Naive thymus-derived CD4-positive, alpha-beta T cell (primary cell): ENCODE measurements around the gene UCK1. TPM values are rescaled to one million over a fixed set of nuclear protein-coding genes. Genes with fewer than 3 reads are reported as not detected.

Experiments used
- ATAC-seq: fragments of 150-1000 bp; cut with Tn5 transposase; 2 replicates; pipeline ENCODE4 v1.10.0; 2021; ENCODE audit warnings: mild to moderate bottlenecking, moderate library complexity
- CTCF ChIA-PET: fragments of 350-600 bp; sonication (Branson Sonifier 250); formaldehyde crosslinking; loops from one replicate; lab custom pipeline; 2021; ENCODE audit warnings: antibody characterized with exemption; lab: Charles Lee
- POLR2A ChIA-PET: fragments of 350-600 bp; sonication (Branson Sonifier 250); formaldehyde crosslinking; loops from one replicate; lab custom pipeline; 2021; ENCODE audit warnings: antibody characterized with exemption, inconsistent platforms; lab: Charles Lee
- DNase-seq, 9 donors: peaks; one replicate each; pipeline versions ENCODE4 v3.0.0 to v3.0.0-alpha.2; 2020 to 2022; ENCODE audit warnings: mixed read lengths in 1 of 9
- H3K27ac ChIP-seq: one replicate; pipeline ENCODE4 v1.7.0; 2013; ENCODE audit warnings: mild to moderate bottlenecking, low read depth, low read length, moderate library complexity
- H3K27me3 ChIP-seq, 2 donors: one replicate each; pipeline ENCODE4 v1.7.0; 2013; ENCODE audit warnings: low read length in 2 of 2, mild to moderate bottlenecking in 2 of 2, moderate library complexity in 2 of 2; ENCODE audit not compliant: control insufficient read depth in 2 of 2, insufficient read depth in 2 of 2
- H3K36me3 ChIP-seq, 3 experiments: 1 replicate in 2 of 3; 2 replicates in 1 of 3; pipeline ENCODE4 v1.7.0; 2013; ENCODE audit warnings: low read length in 3 of 3, mild to moderate bottlenecking in 3 of 3, moderate library complexity in 1 of 3; ENCODE audit not compliant: insufficient read depth in 3 of 3, control insufficient read depth in 2 of 3
- H3K4me1 ChIP-seq, 2 donors: one replicate each; pipeline ENCODE4 v1.7.0; 2013; ENCODE audit warnings: low read length in 2 of 2, mild to moderate bottlenecking in 2 of 2, moderate library complexity in 1 of 2; ENCODE audit not compliant: control insufficient read depth in 2 of 2, insufficient read depth in 2 of 2
- H3K4me3 ChIP-seq: 2 replicates; pipeline ENCODE4 v1.7.0; 2013; ENCODE audit warnings: mild to moderate bottlenecking, low read length
- H3K9me3 ChIP-seq, 3 experiments: 1 replicate in 2 of 3; 2 replicates in 1 of 3; pipeline ENCODE4 v1.7.0; 2013; ENCODE audit warnings: low read length in 3 of 3; ENCODE audit not compliant: control insufficient read depth in 2 of 3
- H3K27ac Mint-ChIP-seq, 9 donors: one replicate each; pipeline ENCODE4 v1.8.0; 2020 to 2022; ENCODE audit warnings: mixed read lengths in 9 of 9, mild to moderate bottlenecking in 8 of 9, moderate library complexity in 5 of 9, inconsistent platforms in 2 of 9
- H3K27me3 Mint-ChIP-seq, 5 donors: one replicate each; pipeline ENCODE4 v1.8.0; 2021 to 2022; ENCODE audit warnings: mixed read lengths in 5 of 5, mild to moderate bottlenecking in 1 of 5
- H3K36me3 Mint-ChIP-seq, 5 donors: one replicate each; pipeline ENCODE4 v1.8.0; 2020 to 2022; ENCODE audit warnings: mixed read lengths in 5 of 5, mild to moderate bottlenecking in 3 of 5, inconsistent platforms in 1 of 5
- H3K4me1 Mint-ChIP-seq, 7 donors: one replicate each; pipeline ENCODE4 v1.8.0; 2020 to 2022; ENCODE audit warnings: mixed read lengths in 7 of 7, mild to moderate bottlenecking in 3 of 7, inconsistent platforms in 1 of 7
- H3K4me3 Mint-ChIP-seq, 10 donors: one replicate each; pipeline ENCODE4 v1.8.0; 2020 to 2022; ENCODE audit warnings: mild to moderate bottlenecking in 10 of 10, mixed read lengths in 10 of 10, moderate library complexity in 6 of 10, inconsistent platforms in 2 of 10
- H3K9me3 Mint-ChIP-seq, 11 donors: one replicate each; pipeline ENCODE4 v1.8.0; 2020 to 2022; ENCODE audit warnings: mixed read lengths in 11 of 11, mild to moderate bottlenecking in 4 of 11, inconsistent platforms in 1 of 11, moderate library complexity in 1 of 11
- intact Hi-C, 2 donors: fragments of 100-400 bp; cut with micrococcal nuclease; formaldehyde crosslinking; loops; one replicate each; pipeline ENCODE4 v1.15.1; 2023
- polyA plus RNA-seq, 2 donors: library from polyadenylated mRNA; unstranded; fragments of 300-500 nt; fragmentation: Illumina TruSeq; gene quantifications; one replicate each; pipeline ENCODE4 v1.2.3, GENCODE V29; 2021
- total RNA-seq, 6 experiments: library from RNA in 5 of 6; stranded (reverse) in 5 of 6; gene quantifications; 1 replicate in 5 of 6; 2 replicates in 1 of 6; pipeline ENCODE4 v1.2.3 and lab custom pipeline; 2021 to 2026

Gene UCK1
- total and polyA plus RNA-seq, 7 experiments from 2014 or later, result 21.2 to 40.1 (median 29.3) TPM

DNA sequence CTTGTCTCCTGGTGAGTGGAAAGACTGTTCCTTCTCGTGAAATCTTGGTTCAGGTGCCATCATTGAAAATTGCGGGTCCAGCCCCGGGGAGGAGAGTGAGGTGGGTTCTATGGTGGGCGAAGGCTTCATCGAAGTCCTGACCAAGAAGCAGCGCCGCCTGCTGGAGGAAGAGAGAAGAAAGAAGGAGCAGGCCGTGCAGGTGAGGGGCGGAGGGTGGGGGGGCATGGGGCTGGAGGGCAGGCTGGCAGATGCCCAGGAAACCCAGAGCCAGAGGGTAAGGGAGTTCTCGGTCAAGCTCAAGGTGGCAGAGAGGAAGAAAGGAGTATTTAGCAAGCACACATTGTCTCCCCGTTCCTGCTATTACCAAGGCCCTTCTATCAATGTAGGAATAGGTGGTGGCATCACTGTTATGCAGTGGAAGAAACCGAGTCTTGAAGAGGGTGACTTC lies 52.6 kb downstream of the UCK1 start:
- no peak overlapping the region for H3K27ac ChIP-seq
- no peaks in the 10 kb centered on the region for H3K9me3 ChIP-seq
- ChIA-PET POLR2A (no interaction called here), CTCF (interaction anchor here (0.8 to 6.1 kb wide), 8 partner anchors 11 to 267 kb away, joined by 3 to 45 read pairs (median 3); no protein-coding TSS in a partner anchor)
- H3K4me3 ChIP-seq, result no peak overlapping the region
- Mint-ChIP-seq H3K36me3 (peaks cover 7 to 45% (median 17%) of the 10 kb centered on the region in 5 donors), H3K27me3 (no peaks in the 10 kb centered on the region), H3K9me3 (no peaks in the 10 kb centered on the region), H3K4me3 (no peak overlapping the region), H3K27ac (peak overlapping the region in 6 of 9 donors; percentile 11 to 87 (median 64)), H3K4me1 (peaks cover 0 to 8% (median 3%) of the 10 kb centered on the region in 7 donors)
- H3K36me3 ChIP-seq, result peaks cover 25 to 95% (median 59%) of the 10 kb centered on the region in 3 experiments
- intact Hi-C loops, result loop anchor here (1.0 to 5.0 kb wide), 5 partner anchors 70 to 128 kb away; no protein-coding TSS in a partner anchor
- DNase-seq (peak; percentile 19 to 65 (median 51)), ATAC-seq (peak; percentile 61)
- H3K27me3 ChIP-seq, result no peaks in the 10 kb centered on the region
- H3K4me1 ChIP-seq, result no peaks in the 10 kb centered on the region

DNA sequence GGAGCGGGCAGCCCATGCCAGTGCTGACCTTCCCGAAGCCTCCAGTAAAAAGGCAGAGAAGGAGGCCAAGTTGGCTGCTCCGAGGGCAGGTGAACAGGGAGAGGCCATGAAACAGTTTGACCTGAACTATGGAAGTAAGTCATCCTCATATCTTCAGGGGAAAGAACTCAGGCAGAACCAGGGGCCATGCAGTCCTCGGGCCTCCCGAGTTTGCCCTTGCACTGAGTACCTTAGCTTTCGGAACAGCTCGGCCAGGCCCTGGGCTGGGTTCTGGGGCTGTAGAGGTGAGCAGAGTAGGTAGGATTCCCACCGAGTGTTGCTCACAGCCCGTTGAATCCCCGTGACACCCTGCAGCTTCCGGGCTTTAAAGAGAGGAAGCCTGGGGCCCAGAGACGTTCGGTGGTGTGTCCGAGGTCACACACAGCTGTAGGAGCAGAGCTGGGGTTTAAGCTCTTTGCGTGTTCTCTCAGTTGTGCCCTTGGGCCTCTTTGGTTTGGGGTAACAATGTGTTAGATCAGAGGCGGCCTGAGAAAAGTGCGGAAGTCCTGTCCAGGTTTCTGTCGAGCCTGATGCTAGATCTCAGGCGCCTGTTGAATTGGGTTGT lies 53.1 kb downstream of the UCK1 start:
- Histone ChIP-seq H3K4me3 (no peak overlapping the region), H3K36me3 (peaks cover 24 to 95% (median 59%) of the 10 kb centered on the region in 3 experiments), H3K9me3 (no peaks in the 10 kb centered on the region), H3K27ac (no peak overlapping the region), H3K27me3 (no peaks in the 10 kb centered on the region), H3K4me1 (no peaks in the 10 kb centered on the region)
- peak overlapping the region in 6 of 9 donors; percentile 11 to 87 (median 64) for H3K27ac Mint-ChIP-seq
- no peak overlapping the region for H3K4me3 Mint-ChIP-seq
- H3K4me1 Mint-ChIP-seq, result peaks cover 0 to 8% (median 3%) of the 10 kb centered on the region in 7 donors
- H3K27me3 Mint-ChIP-seq, result no peaks in the 10 kb centered on the region
- peaks cover 7 to 45% (median 22%) of the 10 kb centered on the region in 5 donors for H3K36me3 Mint-ChIP-seq
- intact Hi-C loops, result loop anchor here (1.0 to 5.0 kb wide), 5 partner anchors 70 to 128 kb away; no protein-coding TSS in a partner anchor
- no peak for DNase-seq
- ATAC-seq, result peak; percentile 3
- H3K9me3 Mint-ChIP-seq, result no peaks in the 10 kb centered on the region
- CTCF ChIA-PET, result interaction anchor here (0.5 to 6.1 kb wide), 7 partner anchors 11 to 267 kb away, joined by 3 to 45 read pairs (median 3); no protein-coding TSS in a partner anchor
- POLR2A ChIA-PET, result no interaction called here

DNA sequence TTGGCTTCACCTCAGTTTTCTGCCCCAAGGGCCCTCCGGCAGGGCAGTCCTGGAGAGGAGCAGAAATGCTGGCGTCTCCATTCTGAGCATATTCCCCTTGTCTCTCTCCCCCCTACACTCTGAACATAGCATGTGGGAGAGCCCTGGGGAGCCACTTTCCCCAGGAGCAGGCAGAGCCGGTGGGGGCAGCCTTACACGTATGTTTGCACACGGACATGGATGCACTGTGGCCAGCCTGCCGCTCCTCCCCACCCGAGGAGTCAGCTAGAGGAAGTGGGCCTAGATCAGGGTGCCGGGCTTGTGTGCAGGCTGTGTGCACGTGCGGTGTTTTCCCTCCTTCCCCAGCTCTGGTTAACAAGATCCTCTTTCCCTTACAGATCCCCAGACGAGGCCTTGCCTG lies 53.7 kb downstream of the UCK1 start:
- no peaks in the 10 kb centered on the region for H3K27me3 ChIP-seq
- H3K27ac Mint-ChIP-seq, result no peak overlapping the region
- ATAC-seq (no peak), DNase-seq (no peak)
- intact Hi-C loops, result loop anchor here in 1 of 2 donors (5.0 kb wide), 1 partner anchor 80 kb away; no protein-coding TSS in a partner anchor
- peaks cover 24 to 95% (median 57%) of the 10 kb centered on the region in 3 experiments for H3K36me3 ChIP-seq
- H3K27me3 Mint-ChIP-seq, result no peaks in the 10 kb centered on the region
- no peak overlapping the region for H3K27ac ChIP-seq
- H3K9me3 Mint-ChIP-seq, result no peaks in the 10 kb centered on the region
- H3K36me3 Mint-ChIP-seq, result peaks cover 11 to 45% (median 27%) of the 10 kb centered on the region in 5 donors
- H3K4me3 ChIP-seq, result no peak overlapping the region
- no peaks in the 10 kb centered on the region for H3K4me1 ChIP-seq
- ChIA-PET CTCF (interaction anchor here (0.5 to 6.1 kb wide), 6 partner anchors 10 to 128 kb away, joined by 3 to 45 read pairs (median 3); no protein-coding TSS in a partner anchor), POLR2A (no interaction called here)
- no peaks in the 10 kb centered on the region for H3K9me3 ChIP-seq
- peaks cover 0 to 8% (median 4%) of the 10 kb centered on the region in 7 donors for H3K4me1 Mint-ChIP-seq
- no peak overlapping the region for H3K4me3 Mint-ChIP-seq

DNA sequence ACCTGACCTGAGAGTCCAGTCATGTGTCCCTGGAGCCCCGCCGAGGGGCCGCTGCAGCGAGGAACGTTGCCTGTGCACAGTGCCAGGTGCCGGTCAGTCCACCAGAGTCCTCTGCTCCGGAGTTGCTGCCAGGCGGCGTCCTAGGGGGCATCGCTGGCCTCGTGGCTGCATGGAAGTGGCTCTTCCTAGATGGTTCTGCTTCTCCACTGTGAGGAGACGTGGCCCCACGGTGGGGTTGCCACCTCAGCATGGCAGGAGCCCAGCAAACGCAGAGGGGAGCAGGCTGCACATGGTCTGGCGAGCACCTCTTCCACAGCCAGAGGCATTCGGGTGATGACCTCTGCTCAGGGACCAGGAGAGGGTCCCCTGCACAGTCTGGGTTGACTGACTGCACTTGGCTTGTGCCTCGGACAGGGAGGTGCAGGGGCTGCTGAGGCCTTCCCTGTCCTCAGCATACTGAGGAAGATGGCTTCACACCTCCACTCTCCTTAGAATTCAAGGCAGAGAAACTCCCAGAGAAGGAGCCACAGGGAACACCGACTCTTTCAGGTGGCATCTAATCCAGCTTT lies 54.2 kb downstream of the UCK1 start:
- Mint-ChIP-seq H3K4me1 (peaks cover 0 to 8% (median 4%) of the 10 kb centered on the region in 7 donors), H3K27ac (no peak overlapping the region), H3K36me3 (peaks cover 11 to 41% (median 24%) of the 10 kb centered on the region in 5 donors), H3K4me3 (no peak overlapping the region), H3K27me3 (no peaks in the 10 kb centered on the region), H3K9me3 (no peaks in the 10 kb centered on the region)
- no peak for DNase-seq
- Histone ChIP-seq H3K9me3 (no peaks in the 10 kb centered on the region), H3K4me3 (no peak overlapping the region), H3K4me1 (no peaks in the 10 kb centered on the region), H3K27me3 (no peaks in the 10 kb centered on the region), H3K27ac (no peak overlapping the region), H3K36me3 (peaks cover 24 to 93% (median 54%) of the 10 kb centered on the region in 3 experiments)
- ChIA-PET CTCF (interaction anchor here (6.1 kb wide), 1 partner anchor 127 kb away, joined by 45 read pairs; no protein-coding TSS in a partner anchor), POLR2A (no interaction called here)
- intact Hi-C loops, result loop anchor here in 1 of 2 donors (5.0 kb wide), 1 partner anchor 80 kb away; no protein-coding TSS in a partner anchor
- ATAC-seq, result no peak

DNA sequence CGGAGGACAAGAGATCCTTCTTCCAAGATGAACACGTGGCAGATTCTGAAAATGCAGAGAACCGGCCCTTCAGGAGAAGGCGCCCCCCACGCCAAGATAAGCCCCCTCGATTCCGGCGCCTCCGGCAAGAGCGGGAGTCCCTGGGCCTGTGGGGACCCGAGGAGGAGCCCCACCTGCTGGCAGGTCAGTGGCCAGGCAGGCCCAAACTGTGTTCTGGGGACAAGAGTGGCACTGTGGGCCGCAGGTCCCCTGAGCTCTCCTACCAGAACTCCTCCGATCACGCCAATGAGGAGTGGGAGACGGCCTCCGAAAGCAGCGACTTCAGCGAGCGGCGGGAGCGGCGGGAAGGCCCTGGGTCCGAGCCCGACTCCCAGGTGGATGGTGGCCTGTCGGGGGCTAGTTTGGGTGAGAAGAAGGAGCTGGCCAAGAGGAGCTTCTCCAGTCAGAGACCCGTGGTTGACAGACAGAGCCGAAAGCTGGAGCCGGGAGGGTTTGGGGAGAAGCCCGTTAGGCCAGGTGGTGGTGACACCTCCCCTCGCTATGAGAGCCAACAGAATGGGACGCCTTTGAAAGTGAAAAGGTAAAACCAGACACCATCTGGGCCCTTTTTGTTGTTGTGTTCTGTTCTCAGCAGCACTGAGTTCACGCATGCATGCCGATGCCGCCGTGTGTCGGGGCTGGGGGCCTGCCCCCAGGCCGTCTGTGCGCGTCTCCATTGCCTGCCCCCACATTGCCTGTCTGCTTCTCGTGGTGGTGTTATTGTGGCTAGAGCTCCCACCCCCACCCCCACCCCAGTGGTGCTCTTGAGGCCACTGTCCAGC lies 54.9 kb downstream of the UCK1 start:
- Histone ChIP-seq H3K27ac (no peak overlapping the region), H3K27me3 (no peaks in the 10 kb centered on the region), H3K9me3 (no peaks in the 10 kb centered on the region), H3K4me1 (no peaks in the 10 kb centered on the region), H3K4me3 (no peak overlapping the region), H3K36me3 (peaks cover 19 to 94% (median 54%) of the 10 kb centered on the region in 3 experiments)
- Mint-ChIP-seq H3K27me3 (no peaks in the 10 kb centered on the region), H3K27ac (peak overlapping the region in 2 of 9 donors; percentile 20 to 32), H3K4me1 (peaks cover 1 to 8% (median 4%) of the 10 kb centered on the region in 7 donors), H3K9me3 (no peaks in the 10 kb centered on the region), H3K36me3 (peaks cover 11 to 48% (median 30%) of the 10 kb centered on the region in 5 donors), H3K4me3 (no peak overlapping the region)
- POLR2A ChIA-PET, result no interaction called here
- CTCF ChIA-PET, result interaction anchor here (0.6 to 6.1 kb wide), 2 partner anchors 8 to 127 kb away, joined by 3 to 45 read pairs; no protein-coding TSS in a partner anchor
- intact Hi-C loops, result loop anchor here in 1 of 2 donors (5.0 kb wide), 1 partner anchor 79 kb away; no protein-coding TSS in a partner anchor
- DNase-seq (no peak), ATAC-seq (no peak)
